Fibroblast of villous mesenchyme (primary cell): ENCODE data around the gene TPCN1. TPM values are rescaled to one million over a fixed set of nuclear protein-coding genes. Genes with fewer than 3 reads are reported as not detected.

ENCODE experiments used
- DNase-seq: peaks from one replicate; pipeline ENCODE4 v3.0.0-alpha.2; 2010; ENCODE audit warnings: low read depth
- H3K4me3 ChIP-seq: 2 replicates; pipeline ENCODE4 v1.5.1; 2011; ENCODE audit warnings: low read depth, mild to moderate bottlenecking, low read length
- CTCF ChIP-seq: IDR thresholded peaks from 2 replicates; pipeline ENCODE4 v1.5.1; 2012; ENCODE audit warnings: low read depth, mild to moderate bottlenecking, low read length; ENCODE audit not compliant: insufficient read depth
- total RNA-seq: library from RNA; depleted of rRNA; stranded (reverse); fragments of >200 nt; gene quantifications from 2 replicates; pipeline ENCODE4 v1.2.3, GENCODE V29; 2012

Gene TPCN1
- total RNA-seq, 1 donor, result 25.9 TPM

GRCh38 chr12:113180333-113180732, 40.9 kb upstream of the TPCN1 start:
- DNase-seq, result no peak
- no peak for TF ChIP-seq CTCF
- H3K4me3 ChIP-seq, result no peak overlapping the region

DNA sequence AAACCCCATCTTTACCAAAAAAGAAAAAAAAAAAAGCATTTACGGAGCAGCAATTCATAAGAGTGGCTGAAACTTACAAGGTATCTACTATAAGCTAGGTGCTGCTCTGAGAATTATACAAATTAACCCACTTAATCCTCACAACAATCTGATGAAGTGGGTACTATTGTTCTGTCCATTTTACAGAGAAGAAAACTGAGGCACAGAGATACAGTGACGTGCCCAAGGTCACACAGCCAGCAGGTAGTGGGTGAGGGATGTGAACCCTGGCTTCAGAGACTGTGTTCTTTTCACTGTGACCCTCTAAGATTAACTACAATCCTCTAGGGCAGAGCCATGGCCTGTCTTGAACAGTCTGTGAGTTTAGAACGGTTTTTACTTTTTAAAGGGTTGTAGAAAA, 39.3 kb upstream of the TPCN1 start:
- H3K4me3 ChIP-seq, result no peak overlapping the region
- DNase-seq, result no peak
- no peak for TF ChIP-seq CTCF

DNA sequence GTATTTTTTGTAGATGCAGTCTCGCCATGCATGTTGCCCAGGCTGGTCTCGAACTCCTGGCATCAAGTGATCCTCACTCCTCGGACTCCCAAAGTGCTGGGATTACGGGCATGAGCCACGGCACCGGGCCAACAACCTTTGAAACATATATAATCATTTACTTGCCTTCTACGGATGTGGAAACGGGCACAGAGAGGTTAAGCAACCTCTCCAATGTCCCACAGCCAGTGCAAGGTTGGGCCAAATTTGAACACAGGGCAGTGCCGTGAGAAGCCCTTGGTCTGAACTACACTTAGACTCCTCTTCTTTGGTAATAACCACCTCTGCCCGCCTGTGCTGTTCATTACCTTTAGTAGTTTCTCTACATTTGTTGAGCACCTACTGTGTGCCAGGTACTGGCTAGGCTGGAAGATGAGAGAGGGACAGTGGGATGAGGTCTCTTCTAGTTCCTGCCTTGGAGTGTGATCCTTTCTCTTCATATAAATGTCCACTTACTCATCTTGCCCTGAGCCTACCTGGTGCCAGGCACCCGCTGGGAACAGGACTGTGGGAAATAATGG, 38.2 kb upstream of the TPCN1 start:
- no peak for DNase-seq
- no peak for TF ChIP-seq CTCF
- H3K4me3 ChIP-seq, result no peak overlapping the region

GRCh38 chr12:113184098-113184899, 37.0 kb upstream of the TPCN1 start:
- TF ChIP-seq CTCF, result no peak
- no peak for DNase-seq
- peak overlapping the region; percentile 92 for H3K4me3 ChIP-seq

- H3K4me3 ChIP-seq, result peak overlapping the region; percentile 92
- peak; percentile 91 for DNase-seq
- no peak for TF ChIP-seq CTCF
Observed at GRCh38 chr12:113184900-113185179, 36.4 kb upstream of the TPCN1 start.

DNA sequence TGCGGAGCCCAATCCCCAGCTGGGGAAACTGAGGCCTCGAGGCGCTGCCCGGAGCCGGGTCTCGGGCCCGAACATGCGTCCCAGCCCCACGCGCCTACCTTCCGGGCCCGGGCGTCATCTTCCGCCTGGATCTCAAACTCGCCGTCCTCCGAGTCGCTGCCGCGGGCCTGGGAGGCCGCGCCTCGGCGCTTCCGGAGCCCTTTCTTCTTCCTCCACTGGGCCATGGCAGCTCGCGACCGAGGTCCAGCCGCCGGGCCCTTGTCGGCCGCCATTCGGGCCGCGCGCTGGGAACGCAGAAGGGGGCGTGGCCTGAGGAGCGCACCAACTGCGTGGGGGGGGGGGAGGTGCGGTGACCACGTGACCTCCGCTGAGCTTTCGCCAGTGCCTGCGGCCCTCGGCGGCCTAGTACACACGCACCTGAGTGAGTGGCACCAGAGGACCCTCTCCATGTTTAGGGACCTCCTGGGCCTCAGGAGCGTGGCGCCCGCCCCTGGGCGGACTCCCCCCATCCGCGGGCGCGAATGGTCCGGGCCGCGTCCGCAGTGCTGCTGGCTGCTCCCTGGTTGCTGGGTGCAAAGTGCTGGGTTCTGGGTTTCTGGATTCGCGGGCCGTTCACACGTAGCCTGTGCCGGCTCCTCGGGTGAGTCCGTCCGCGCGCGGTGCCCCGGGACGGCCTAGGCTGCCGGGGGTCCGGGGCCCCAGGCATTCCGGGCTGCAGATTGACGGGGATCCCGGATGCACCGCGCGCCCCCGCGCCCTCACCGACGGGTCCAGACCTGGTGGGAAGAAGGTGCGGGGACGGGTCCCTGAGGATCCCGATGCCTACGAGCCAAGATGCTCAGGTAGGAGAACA, 35.9 kb upstream of the TPCN1 start, which contains the start of the genes DDX54 and RITA1:
TSS of gene DDX54 (minus strand) at position 299 of the 853 bp plus-strand sequence. CDS start at position 272, 27 bp downstream.
TSS of gene RITA1 (plus strand) at position 542 of the 853 bp plus-strand sequence. CDS start 1,026 bp downstream, outside the sequence.
- peak; percentile 78 for DNase-seq
- H3K4me3 ChIP-seq, result peak within 1 kb of the TSS; percentile 92
- TF ChIP-seq CTCF, result no peak
